IPS DF 4.7 (cell line): Measurements from ENCODE around the gene TEX52.
"Not testable (repeated sequence)": the region's sequence is repeated elsewhere in the genome, so short reads cannot be mapped to it uniquely, and the experiment has no call there.

ENCODE experiments used
- DNase-seq: peaks from one replicate; pipeline ENCODE4 v3.0.0-alpha.2; 2013; ENCODE audit warnings: low spot score; ENCODE audit errors: extremely low read depth

The TEX52 gene

GRCh38 chr12:2868986-2869632, 12.3 kb upstream of the TEX52 start:
- DNase-seq, result not testable (repeated sequence)

- no peak for DNase-seq
Measured at GRCh38 chr12:2864198-2864597, 7.4 kb upstream of the TEX52 start.

DNA sequence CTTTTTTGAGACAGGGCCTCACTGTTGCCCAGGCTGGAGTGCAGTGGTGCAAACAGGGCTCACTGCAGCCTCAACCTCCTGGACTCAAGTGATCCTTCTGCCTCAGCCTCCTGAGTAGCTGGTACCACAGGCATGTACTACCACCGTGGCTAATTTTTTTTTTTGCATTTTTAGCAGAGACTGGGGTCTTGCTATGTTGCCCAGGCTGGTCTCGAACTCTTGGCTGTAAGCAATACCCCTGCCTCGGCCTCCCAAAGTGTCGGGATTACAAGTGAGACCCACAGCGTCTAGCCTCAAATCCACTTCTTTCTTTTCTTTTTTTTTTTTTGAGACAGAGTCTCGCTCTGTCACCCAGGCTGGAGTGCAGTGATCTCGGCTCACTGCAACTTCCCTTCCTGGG, 6.6 kb upstream of the TEX52 start:
- not testable (repeated sequence) for DNase-seq

DNA sequence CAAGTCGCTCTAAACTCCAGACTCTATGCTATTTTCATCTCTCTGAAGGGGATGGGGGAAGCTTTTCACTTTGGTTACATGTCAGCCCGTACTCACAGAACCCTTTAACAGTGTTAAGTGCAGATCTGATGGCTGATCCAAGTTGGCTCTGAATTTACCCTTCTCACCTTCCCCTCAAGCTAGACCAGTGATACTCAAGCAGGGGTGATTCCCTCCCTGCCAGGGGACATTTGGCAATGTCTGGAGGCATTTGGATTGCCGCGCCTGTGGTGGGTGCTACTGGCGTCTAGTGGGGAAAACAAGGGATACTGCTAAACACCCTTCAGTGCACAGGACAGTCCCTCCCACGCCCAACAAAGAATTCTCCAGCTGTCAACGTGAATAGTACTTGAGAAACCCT, 6.0 kb upstream of the TEX52 start:
- DNase-seq, result no peak

GRCh38 chr12:2860170-2860569, 3.3 kb upstream of the TEX52 start:
- no peak for DNase-seq

GRCh38 chr12:2858944-2859421, 2.1 kb upstream of the TEX52 start:
- DNase-seq, result no peak

GRCh38 chr12:2858334-2858733, 1.5 kb upstream of the TEX52 start:
- DNase-seq, result no peak

DNA sequence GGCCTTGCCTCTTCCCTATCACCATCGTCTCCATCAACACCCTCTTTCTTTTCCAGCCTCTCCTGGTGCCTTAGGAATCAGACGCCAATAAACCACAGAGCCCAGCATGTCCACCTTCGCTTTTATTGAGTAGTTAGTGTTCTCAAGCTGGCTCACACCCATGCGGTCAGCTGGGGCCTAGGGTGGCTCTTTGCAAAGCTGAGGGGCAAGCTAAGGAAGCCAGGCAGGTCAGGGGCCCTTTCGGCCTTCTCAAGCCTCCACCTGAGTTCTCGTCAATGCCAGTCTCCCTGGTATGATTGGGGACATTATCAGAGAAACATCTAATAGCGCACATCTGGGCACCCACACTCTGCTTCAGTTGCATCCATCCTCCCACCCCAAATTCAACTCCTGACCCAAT, 737 bp upstream of the TEX52 start:
- DNase-seq, result no peak

GRCh38 chr12:2856051-2856450, 788 bp downstream of the TEX52 start:
- DNase-seq, result no peak

DNA sequence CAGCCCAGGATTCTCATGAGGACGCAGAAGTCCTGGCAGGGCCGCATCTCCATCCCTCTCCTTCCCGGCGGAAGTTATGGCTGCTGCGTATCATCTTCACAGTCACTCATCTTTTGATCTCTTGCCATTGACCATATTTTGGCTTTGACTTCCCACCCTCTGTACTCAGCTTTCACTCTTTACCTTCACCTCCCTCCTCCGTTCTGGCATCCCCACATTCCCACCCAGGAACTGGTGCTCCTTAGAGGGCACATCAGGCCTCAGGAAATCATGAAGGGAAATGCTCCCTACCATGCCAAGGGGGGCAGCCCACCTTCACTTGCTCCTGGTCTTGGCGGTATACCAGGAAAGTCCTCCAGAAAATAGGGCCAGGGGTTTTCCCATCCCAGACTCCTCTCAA, 1.3 kb downstream of the TEX52 start:
- DNase-seq, result no peak

DNA sequence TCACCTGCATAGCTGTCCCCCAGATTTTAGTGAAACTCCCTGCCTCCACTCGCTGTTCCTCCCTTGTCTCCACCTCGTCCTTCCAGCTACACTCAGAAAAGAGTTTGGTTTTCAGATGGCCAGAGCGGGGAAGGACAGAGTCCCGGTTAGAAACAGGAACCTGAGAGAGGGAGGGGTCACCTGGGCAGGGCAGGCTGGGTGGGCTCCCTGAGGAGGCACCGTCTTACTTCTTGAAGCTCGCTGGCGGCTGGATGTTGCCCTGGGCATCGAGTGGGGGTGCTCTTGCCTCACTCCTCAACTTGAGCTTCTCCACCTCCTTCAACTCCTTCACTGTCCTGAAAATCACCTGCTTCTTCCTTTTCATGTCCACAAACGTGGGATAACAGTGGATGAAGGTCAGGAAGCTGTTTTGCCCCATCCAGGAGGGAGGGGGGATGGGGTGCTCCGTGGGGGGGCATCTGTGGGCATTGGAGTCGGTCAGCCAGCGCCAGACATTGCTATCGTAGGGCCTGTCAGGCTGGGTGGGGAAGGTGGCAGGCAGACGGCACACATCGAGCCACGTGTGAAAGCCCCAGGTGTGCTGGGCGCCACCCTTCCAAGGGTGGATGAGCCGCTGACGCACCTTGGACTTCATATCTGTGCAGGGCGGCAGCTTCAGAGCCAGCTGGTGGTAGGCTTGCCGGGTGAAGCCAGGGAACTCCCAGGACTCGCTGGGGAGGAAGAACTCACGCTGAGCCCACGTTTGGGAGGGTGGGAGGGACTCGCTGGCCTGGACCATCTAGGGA, 2.0 kb downstream of the TEX52 start:
- DNase-seq, result no peak

- peak; percentile 82 for DNase-seq
Measured at GRCh38 chr12:2853626-2854025, 3.2 kb downstream of the TEX52 start.

GRCh38 chr12:2851931-2852330, 4.9 kb downstream of the TEX52 start:
- DNase-seq, result no peak

GRCh38 chr12:2845280-2845679, 11.6 kb downstream of the TEX52 start:
- no peak for DNase-seq

DNA sequence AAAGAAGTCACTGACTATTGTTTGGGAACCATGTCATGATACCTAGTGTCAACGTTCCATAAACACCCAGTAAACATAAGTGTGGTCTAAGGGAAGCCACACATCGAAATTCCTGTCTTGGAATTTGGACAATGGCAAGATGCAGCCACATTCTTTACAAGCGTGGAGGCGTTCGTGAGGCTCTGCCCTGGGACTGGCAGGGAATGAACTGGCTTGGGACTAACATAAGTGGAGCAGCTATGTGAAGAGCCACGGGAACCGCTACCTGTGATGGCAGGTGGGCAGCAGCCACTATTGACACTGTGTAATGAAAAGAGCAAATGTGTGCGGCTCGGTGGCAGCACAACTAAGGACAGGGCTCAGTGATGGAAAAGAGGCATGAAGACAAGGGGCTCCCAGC, 12.1 kb downstream of the TEX52 start:
- no peak for DNase-seq

- DNase-seq, result no peak
Measured at GRCh38 chr12:2842948-2843347, 13.9 kb downstream of the TEX52 start.

- no peak for DNase-seq
Measured at GRCh38 chr12:2841056-2841650, 15.7 kb downstream of the TEX52 start.

- DNase-seq, result no peak
Measured at GRCh38 chr12:2836574-2836973, 20.3 kb downstream of the TEX52 start.

DNA sequence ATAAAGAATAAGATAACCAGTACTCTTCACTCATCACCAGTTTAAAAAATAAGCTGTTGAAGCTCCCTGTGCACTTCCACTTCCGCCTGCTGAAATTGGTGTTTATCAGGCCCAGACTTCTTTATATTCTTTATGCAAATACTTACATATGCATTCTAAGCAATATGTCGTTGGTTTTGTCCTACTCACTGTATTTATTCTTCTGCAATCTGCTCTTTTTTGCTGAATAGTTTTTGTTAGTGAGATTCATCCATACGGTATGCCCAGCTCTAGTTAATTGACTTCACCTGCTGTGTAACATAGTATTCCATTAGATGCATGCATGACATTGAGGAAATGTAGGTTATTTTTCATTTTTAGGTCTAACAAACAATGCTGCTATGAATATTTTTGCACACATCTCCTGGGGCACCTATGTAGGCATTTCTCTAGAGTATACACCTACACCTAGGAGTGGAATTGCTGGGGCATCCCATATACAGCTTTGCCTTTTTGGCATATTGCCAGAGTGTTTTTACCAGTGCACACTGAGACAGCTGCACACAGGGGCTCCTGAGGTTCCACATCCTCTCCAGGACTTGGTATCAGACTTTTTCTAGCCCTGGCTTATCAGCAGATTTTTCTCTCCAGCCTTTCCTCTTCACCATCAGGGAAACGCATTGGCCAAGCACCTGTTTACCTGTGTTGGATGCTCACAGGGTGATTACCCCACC, 21.0 kb downstream of the TEX52 start:
- DNase-seq, result no peak

DNA sequence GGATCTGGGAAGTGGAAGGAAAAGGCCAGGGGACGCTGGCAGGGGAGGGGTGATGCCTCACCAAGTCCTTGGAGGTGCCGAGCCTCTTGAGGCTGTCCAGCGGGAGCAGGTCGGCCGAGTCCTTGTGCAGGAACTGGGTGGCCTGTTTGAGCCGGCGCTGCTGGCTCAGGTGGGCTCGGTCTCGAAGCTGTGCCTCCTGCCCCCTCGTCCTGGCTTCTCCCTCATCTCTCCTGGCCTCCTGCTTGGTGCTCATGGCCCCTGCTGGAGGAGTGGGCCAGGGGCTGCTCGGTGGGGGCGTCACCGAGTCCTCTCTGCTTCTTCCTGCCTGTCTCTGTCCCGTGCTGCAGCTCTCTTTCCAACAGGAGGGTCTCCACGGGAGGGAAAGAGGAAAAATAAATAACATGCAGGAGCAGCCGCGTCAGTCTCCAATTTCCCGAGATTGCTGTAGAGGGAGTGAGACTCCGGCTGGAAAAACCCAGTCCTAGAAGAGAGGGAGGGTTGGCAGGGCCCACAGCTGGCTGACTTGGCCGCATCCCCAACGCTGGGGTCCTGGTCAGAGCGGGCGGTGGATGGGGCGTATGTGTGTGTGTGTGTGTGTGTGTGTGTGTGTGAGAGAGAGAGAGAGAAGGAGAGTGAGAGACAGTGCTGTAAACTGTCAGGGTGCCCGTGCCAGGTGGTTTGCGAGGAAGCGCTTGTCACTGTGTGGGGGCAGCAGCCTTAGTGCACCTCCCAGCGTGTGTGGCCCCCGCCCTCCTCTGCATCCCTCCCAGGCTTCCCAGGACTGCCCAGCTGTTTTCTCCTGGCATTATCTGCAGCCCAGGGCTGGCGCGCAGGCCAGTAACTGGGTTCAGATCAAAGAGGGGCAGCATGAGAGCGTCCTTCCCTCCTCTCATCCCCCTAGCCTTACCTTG, 22.0 kb downstream of the TEX52 start, which contains the start of gene NRIP2:
Gene NRIP2 (minus strand): TSS at position 455 of the 911 bp plus-strand sequence. CDS start 52 bp downstream, at position 403.
- no peak for DNase-seq

- DNase-seq, result no peak
Measured at GRCh38 chr12:2833810-2834209, 23.0 kb downstream of the TEX52 start.
